Uterus (tissue), 4 donors: ENCODE results near the gene CLSTN1. TPM values are rescaled to one million over a fixed set of nuclear protein-coding genes. Genes with fewer than 3 reads are reported as not detected.
"Not testable (repeated sequence)": the region's sequence is repeated elsewhere in the genome, so short reads cannot be mapped to it uniquely, and the experiment has no call there.

Experiments
- DNase-seq, 2 donors: peaks; one replicate each; pipeline ENCODE4 v3.0.0-alpha.2; 2019 to 2020
- H3K27ac ChIP-seq, 2 donors: fragments of 200-600 bp; sonication (generic); 1 replicate in 1 of 2; 2 replicates in 1 of 2; pipeline ENCODE4 v1.5.1; 2016 to 2018
- H3K27me3 ChIP-seq, 2 donors: fragments of 200-600 bp; sonication (generic); one replicate each; pipeline ENCODE4 v1.5.1; 2018 to 2019; ENCODE audit warnings: control low read depth in 1 of 2
- H3K36me3 ChIP-seq, 2 donors: fragments of 200-600 bp; sonication (generic); one replicate each; pipeline ENCODE4 v1.5.1; 2019; ENCODE audit warnings: control low read depth in 1 of 2
- H3K4me1 ChIP-seq, 2 donors: fragments of 200-600 bp; sonication (generic); one replicate each; pipeline ENCODE4 v1.5.1; 2018 to 2019; ENCODE audit warnings: control low read depth in 1 of 2
- H3K4me3 ChIP-seq, 2 donors: fragments of 200-600 bp; sonication (generic); 1 replicate in 1 of 2; 2 replicates in 1 of 2; pipeline ENCODE4 v1.5.1; 2018 to 2019; ENCODE audit warnings: mild to moderate bottlenecking in 1 of 2
- H3K9me3 ChIP-seq, 2 donors: fragments of 200-600 bp; sonication (generic); one replicate each; pipeline ENCODE4 v1.5.1; 2019; ENCODE audit warnings: control low read depth in 1 of 2
- POLR2A ChIP-seq, 2 donors: fragments of 450-650 bp; IDR thresholded peaks; one replicate each; pipeline ENCODE4 v1.6.1; 2016; ENCODE audit warnings: antibody characterized with exemption in 2 of 2, mild to moderate bottlenecking in 1 of 2, moderate library complexity in 1 of 2
- intact Hi-C: fragments of 100-400 bp; cut with DNase I; formaldehyde crosslinking; loops from one replicate; pipeline ENCODE4 v1.15.1; 2023; ENCODE audit warnings: low total_unique reads
- total RNA-seq, 4 donors: library from RNA; depleted of rRNA in 3 of 4; stranded (reverse); fragments of >200 nt in 3 of 4; gene quantifications; one replicate each; pipeline versions ENCODE4 v1.1.0 to v1.2.4, GENCODE V29; 2014 to 2023
- TF ChIP-seq, protein P1 (sequence below), 4 experiments: fragments of 200-600 bp in 2 of 4; fragments of 450-650 bp in 2 of 4; sonication (generic) in 2 of 4; IDR thresholded peaks; one replicate each; pipeline ENCODE4 v1.5.1; 2016 to 2019; ENCODE audit warnings: antibody characterized with exemption in 4 of 4, mild to moderate bottlenecking in 2 of 4, moderate library complexity in 1 of 4
- donor health status: DM: yes; HTN: yes; CAD: no.

The CLSTN1 gene
- total RNA-seq, 4 donors from 2014 or later, result 46.8 to 184 (median 94.0) TPM

DNA sequence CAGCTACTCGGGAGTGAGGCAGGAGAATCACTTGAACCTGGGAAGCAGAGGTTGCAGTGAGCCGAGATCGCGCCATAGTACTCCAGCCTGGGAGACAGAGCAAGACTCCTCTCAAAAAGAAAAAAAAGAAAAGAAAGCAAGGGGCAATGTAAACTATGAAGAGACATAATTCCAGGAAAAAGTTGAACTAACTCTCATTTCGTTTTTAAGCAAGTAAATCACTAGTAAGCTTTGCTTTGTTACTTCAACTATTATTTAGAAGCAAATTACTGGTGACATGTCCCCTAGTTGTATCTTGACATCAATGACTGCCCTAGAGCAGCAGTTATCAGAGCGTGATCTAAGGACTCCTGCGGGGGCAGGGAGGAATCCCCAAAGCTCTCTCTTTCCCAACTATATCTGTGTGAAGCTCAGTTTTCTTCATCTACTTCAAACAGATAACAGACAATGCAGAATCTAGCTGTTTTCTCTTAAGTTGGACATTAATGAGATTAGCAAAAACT is 18.7 kb downstream of the CLSTN1 start:
- no peak for DNase-seq
- Histone ChIP-seq H3K27me3 (no peaks in the 10 kb centered on the region), H3K27ac (peak overlapping the region; percentile 25 to 57), H3K4me3 (no peak overlapping the region), H3K4me1 (peaks cover 5 to 8% of the 10 kb centered on the region in 2 donors), H3K36me3 (no peaks in the 10 kb centered on the region), H3K9me3 (no peaks in the 10 kb centered on the region)
- intact Hi-C loops, result no loop called here
- no peak for TF ChIP-seq POLR2A (IDR thresholded peaks at IDR 0.05)

DNA sequence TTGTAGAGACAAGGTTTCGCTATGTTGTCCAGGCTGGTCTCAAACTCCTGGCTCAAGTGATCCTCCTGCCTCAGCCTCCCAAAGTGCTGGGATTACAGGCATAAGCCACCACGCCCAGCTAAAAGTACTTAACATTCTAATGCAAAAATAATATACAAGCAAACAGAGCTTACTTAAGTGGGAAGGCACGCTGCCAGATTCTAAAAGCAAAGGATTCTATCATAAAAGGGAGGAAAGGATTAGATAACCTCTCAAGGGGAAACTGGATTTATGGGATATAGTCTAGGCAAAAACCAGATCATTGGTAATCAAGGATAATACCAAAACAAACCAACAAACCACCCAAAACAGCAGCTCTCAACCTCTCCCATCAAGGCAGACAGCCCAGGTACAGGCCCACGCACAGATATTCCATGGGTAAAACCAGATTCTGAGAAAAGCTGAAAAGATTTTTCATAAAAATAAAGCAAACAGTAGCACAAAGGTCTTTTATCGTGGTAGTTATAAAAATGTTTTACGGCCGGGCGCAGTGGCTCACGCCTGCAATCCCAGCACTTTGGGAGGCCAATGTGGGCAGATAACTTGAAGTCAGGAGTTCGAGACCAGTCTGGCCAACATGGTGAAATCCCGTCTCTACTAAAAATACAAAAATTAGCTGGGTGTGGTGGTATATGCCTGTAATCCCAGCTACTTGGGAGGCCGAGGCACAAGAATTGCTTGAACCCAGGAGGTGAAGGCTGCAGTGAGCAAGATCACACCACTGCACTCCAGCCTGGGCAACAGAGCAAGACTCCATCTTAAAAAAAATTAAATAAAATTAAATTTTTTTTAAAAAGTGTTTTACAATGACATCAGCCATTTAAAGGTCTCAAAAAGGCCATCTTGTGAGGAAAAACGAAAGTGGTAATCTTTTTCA is 20.5 kb downstream of the CLSTN1 start:
- H3K27ac ChIP-seq, result peak overlapping the region; percentile 57 to 69
- H3K9me3 ChIP-seq, H3K27me3 ChIP-seq, intact Hi-C loops, H3K4me1 ChIP-seq, H3K4me3 ChIP-seq, H3K36me3 ChIP-seq: not testable (repeated sequence)
- peak in 1 of 2 donors; percentile 28 for DNase-seq

DNA sequence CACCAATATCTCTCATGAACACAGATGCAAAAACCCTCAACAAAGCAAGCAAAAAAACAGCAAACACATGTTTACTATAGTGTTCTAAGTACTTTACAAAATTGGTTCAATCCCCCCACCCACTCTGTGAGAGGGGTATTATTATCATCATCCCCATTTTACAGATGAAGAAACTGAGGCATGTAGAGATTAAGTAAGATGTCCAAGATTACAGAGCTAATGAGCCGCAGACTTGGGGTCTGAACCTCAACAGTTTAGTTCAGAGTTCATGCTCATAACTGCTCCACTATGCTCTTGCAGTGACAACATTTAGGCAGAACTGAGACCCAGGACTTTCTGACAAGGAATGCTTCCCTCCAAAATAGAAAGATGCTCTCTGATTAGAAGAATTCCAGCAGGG is 21.9 kb downstream of the CLSTN1 start:
- Histone ChIP-seq H3K36me3 (no peaks in the 10 kb centered on the region), H3K4me3 (no peak overlapping the region), H3K27ac (peak overlapping the region; percentile 57 to 69), H3K9me3 (no peaks in the 10 kb centered on the region), H3K4me1 (peaks cover 0 to 6% of the 10 kb centered on the region in 2 donors), H3K27me3 (no peaks in the 10 kb centered on the region)
- intact Hi-C loops, result no loop called here
- no peak for DNase-seq
- TF ChIP-seq POLR2A (IDR thresholded peaks at IDR 0.05), result no peak
- TF ChIP-seq, protein P1, sequence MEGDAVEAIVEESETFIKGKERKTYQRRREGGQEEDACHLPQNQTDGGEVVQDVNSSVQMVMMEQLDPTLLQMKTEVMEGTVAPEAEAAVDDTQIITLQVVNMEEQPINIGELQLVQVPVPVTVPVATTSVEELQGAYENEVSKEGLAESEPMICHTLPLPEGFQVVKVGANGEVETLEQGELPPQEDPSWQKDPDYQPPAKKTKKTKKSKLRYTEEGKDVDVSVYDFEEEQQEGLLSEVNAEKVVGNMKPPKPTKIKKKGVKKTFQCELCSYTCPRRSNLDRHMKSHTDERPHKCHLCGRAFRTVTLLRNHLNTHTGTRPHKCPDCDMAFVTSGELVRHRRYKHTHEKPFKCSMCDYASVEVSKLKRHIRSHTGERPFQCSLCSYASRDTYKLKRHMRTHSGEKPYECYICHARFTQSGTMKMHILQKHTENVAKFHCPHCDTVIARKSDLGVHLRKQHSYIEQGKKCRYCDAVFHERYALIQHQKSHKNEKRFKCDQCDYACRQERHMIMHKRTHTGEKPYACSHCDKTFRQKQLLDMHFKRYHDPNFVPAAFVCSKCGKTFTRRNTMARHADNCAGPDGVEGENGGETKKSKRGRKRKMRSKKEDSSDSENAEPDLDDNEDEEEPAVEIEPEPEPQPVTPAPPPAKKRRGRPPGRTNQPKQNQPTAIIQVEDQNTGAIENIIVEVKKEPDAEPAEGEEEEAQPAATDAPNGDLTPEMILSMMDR (IDR thresholded peaks at IDR 0.05), result no peak

DNA sequence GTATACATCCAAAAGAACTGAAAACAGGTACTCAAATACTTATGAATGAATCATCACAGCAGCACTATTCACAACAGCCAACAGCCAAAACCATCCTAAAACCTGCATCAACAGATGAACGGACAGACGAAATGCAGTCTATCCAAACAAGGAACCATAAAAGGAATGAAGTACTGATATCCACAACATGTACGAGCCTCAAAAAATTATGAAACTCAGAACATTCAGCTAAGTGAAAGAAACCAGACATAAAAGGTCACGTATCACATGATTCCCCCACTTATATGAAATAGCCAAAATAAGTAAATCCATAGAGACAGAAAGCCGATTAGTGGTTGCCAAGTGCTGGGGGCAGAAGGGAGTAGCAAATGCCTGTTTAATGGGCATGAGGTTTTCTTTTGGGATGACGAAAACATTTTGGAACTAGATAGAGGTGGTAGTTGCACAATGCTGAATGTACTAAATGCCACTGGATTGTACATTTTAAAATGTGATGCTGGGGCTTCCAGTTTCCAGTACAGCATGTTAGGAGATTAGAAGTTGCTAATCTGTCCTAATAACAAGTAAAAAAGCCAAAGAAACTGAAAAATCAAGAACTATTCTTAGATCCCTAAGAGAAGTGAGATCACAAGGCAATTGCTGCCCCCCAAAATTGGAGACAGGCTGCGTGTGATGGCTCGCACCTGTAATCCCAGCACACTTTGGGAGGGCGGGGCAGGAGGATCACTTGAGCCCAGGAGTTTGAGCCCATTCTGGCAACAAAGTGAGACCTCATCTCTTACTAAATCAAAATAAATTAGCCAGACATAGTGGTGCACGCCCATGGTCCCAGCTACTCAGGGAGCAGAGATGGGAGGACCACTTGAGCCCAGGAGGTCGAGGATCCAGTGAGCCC is 25.3 kb downstream of the CLSTN1 start:
- peak; percentile 72 to 89 for DNase-seq
- H3K4me1 ChIP-seq, result peaks cover 2 to 3% of the 10 kb centered on the region in 2 donors
- no peaks in the 10 kb centered on the region for H3K36me3 ChIP-seq
- H3K27ac ChIP-seq, result peak overlapping the region; percentile 92 to 96
- H3K4me3 ChIP-seq, result peak overlapping the region in 1 of 2 donors; percentile 11
- no peaks in the 10 kb centered on the region for H3K9me3 ChIP-seq
- intact Hi-C loops, result no loop called here
- TF ChIP-seq, protein P1 (IDR thresholded peaks at IDR 0.05), result peak in 1 of 4 experiments; percentile 13
- no peak for TF ChIP-seq POLR2A (IDR thresholded peaks at IDR 0.05)
- no peaks in the 10 kb centered on the region for H3K27me3 ChIP-seq

DNA sequence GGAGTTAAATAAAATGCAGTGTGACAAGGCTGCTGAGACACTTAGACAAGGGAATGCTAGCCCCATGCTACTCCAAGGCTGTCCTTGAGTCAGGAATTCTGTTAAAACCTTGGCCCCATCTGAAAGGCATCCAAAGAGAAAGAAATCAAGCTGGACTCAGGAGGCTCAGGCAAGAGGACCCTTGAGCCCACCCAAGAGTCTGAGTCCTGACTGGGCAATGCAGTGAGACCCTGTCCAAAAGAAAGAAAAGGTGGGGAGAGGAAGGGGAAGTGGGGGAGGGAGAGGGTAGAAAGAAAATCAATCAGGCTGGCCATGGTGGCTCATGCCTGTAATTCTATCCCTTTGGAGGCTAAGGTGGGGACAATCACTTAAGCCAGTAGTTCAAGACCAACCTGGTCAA is 26.7 kb downstream of the CLSTN1 start:
- Histone ChIP-seq H3K9me3 (no peaks in the 10 kb centered on the region), H3K4me1 (peaks cover 0 to 4% of the 10 kb centered on the region in 2 donors), H3K36me3 (no peaks in the 10 kb centered on the region), H3K27ac (peak overlapping the region; percentile 92 to 96), H3K27me3 (no peaks in the 10 kb centered on the region), H3K4me3 (no peak overlapping the region)
- DNase-seq, result no peak
- intact Hi-C loops, result no loop called here
- TF ChIP-seq, protein P1 (IDR thresholded peaks at IDR 0.05), result no peak
- TF ChIP-seq POLR2A (IDR thresholded peaks at IDR 0.05), result no peak
